ENCODE results near the gene TLE3.

Gene TLE3

GRCh38 chr15:70047386-70048197, 50.1 kb downstream of the TLE3 start:
- no peak for DNase-seq

DNA sequence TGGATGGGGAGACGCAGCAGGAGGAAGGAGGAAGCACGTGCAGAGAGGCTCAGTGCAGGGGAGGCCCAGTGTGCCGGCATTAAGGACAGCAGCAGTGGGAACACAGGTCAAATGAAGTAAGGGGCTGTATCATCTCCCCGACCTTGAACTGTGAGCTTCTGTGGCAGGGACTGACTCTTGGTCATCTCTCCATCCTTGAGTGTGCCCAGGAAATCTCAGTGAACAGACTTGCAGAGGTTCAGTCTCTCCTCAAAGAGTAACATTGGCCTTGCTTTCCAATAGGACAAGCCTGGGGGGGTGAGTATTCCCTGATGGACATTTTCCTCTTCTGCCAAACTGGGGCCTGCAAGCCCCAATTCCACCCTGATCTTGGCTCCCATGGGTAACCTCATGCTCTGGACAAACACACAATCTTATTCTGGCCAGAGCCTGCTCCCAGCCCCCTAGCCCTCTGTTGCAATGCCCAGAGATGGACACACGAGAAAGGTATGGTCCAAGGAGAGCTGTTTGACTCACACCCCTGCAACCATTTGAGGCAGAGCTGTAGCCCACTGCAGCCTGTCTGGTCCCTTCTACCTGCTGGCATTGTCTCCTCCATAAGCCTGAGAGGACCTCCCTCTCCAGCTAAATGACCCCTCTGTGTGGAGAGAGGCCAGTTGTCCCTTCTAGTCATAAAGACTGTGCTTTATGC, 50.9 kb downstream of the TLE3 start:
- DNase-seq, result no peak

- DNase-seq, result no peak
These were observed 52.7 kb downstream of the TLE3 start for GRCh38 chr15:70045045-70045444.

DNA sequence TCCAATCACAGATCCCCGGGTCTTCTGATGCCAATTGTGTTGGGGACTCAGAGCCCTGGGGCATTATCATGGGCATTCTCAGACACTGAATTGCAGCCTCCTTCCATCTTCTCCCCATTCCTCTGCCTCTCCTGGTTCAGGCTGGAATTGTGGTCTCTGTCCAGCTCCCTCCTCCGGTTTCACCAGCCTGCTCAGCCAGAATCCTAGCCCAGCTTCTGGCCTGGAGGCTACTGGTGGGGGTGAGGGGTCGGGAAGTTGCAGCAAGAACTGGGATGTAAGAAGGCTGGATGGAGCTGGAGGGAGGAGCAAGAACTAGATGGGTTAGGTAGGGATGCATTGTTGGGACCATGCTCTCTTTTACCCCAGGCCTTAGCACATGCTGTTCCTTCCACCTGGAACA, 53.5 kb downstream of the TLE3 start:
- no peak for DNase-seq

DNA sequence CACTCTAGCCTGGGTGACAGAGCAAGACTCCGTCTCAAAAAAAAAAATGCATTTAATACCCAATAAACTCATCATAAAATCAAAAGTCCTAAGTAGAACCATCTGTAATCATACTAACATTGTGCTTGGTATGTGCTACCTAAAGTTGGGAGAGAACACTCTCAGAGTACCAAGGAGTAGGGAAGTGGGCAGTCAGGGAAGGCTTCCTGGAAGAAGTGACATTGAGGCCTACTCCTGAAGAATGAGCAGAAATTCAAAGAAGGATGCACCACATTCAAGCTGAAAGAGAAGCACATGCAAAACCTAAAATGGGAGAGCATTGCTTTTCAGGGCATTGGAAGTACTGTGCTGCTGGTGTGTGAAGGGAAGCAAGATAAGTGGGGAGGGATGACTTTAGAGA, 54.1 kb downstream of the TLE3 start:
- no peak for DNase-seq

GRCh38 chr15:70042553-70043214, 55.0 kb downstream of the TLE3 start:
- DNase-seq, result no peak

DNA sequence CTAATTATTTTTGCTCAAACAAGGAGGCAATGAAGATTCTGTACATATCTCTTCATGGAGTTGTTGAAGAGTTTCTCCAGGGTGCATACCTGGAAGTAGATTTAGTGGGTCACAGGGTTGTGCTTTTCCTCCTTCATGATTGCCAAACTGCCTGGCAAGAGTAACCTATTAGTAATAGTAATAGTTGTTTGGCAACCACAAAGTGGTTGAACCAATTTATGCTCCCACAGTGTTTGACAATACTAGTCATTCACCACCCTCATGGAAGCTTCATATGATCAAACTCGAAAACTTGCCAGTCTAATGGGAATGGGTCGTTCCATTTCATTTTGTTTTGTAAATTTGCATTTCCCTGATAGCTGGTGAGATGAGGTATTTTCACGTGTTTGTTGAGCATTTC, 57.8 kb downstream of the TLE3 start:
- no peak for DNase-seq

- DNase-seq, result no peak
These were observed 58.9 kb downstream of the TLE3 start for GRCh38 chr15:70038730-70039392.

GRCh38 chr15:70037292-70037640, 60.5 kb downstream of the TLE3 start:
- no peak for DNase-seq

DNA sequence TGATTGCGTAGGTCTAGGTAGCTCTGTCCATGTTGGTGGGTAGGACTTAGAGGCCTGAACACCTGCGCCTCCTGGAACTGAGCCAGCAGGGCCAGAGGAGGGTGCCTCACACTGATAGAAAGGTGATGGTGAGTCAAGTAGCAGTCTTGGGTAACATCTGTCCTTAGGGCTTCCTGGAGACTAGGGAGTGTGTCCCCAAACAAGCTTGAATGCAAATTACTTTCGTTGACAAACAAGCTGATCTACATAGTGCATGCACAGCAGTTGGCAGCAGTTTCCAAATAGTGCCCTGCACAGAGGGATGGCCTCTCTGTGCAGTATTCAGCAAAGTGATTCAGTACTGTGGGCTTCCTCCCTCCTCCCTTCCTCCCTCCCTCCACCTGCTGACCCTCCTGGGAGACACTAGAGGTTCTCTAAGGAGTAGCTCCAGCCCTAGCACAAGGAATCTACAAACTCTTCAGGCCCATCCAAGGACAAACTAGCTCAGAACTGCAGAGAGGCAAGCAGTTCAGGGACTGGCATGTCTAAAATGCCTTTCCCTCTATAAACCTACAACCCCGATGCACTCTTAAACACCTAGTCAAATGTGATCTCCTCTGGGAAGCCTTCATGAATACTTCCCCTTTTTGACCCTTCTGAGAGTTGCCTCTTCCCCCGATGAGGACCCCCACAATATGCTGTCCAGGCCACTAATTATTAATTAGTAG, 61.0 kb downstream of the TLE3 start:
- DNase-seq, result peak; percentile 47

GRCh38 chr15:70035719-70036077, 62.0 kb downstream of the TLE3 start:
- DNase-seq, result no peak

- no peak for DNase-seq
These were observed 62.5 kb downstream of the TLE3 start for GRCh38 chr15:70035051-70035718.

DNA sequence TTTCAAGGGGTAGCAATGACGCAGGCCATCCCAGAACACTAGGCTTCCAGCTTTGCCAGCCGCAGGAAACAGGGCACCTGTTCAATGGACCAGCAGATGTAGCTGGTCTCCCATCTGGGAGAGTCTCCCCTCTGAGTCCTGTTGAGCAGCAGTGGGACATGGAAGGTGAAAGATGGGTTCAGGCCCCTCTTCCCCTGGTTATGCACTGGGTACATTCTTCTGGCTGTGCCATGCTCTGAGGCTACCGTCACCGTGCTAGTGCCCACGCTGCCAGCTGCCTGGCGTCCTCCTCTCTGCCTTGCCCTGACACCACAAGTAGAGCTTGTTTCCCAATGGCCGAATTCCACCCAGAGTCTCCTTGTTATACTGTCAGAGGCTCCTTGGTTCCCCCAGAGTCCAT, 63.1 kb downstream of the TLE3 start:
- no peak for DNase-seq

DNA sequence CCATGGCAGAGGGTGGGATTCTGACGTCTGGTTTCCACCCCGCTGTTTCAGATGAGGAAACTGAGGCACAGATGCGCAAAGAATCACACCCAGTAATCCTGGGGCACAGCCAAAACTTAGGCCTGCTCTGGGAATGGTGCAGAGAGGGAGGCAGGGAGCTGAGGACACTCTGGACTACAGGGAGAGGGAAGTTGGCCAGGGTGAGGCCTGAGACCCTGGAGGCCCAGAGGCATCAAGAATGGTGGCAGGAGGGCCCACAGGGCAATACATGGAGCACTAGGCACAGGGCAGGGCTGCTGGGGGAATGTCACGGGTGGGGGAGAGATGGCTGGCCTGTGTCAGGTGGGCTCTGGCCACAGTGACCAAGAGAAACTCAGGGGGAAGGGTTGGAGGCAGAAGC, 63.6 kb downstream of the TLE3 start:
- no peak for DNase-seq

DNA sequence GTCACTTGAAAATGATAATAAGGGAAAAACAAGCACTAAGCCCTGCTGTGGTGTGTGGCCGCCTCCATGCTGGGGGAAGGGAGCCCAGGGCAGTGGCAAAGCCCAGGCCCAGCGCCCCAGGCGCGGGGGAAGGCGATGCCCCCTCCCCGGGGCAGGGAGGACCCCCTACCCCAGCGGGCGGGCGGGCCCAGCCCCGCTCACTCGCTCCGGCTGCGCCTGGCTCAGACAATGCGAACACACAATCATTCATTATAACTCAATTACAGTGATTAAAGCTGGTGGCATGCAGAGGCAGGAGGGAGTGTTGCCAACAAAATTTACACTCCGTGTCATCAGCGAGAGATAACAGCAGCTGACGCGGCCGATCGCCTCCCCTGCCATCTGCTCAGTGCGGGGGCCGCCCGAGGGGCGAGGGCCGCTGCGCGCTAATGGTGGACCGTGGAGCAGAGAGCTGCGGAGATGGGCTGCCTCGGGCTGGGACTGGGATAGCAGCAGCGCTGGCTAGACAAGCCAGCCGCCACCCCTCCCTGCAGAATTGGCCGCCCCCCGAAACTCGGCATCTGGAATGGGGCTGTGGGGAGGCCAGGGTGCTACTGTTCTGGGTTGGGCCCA, 64.1 kb downstream of the TLE3 start:
- no peak for DNase-seq

DNA sequence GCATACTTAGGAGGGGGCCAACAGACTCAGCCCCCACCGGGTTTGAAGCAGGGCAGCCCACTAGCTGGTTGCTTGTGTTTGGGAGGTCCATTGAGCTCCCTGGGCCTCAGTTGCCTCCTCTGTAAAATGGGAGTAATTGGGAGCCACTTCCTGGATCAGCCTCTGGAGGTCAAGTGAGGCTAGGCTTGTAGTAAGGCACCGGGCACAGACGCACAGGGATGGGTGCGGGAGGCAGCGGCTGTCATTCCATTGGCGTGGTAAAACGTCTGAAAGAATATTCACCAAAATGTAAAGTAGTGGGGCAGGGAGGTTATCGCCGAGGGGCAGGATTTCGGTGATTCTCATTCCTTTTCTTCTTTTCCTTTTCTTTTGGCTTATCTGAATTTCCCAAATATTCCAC, 64.6 kb downstream of the TLE3 start:
- no peak for DNase-seq

- no peak for DNase-seq
These were observed 65.2 kb downstream of the TLE3 start for GRCh38 chr15:70032509-70032908.

GRCh38 chr15:70031713-70032112, 66.0 kb downstream of the TLE3 start:
- DNase-seq, result no peak

GRCh38 chr15:70031261-70031660, 66.5 kb downstream of the TLE3 start:
- no peak for DNase-seq

DNA sequence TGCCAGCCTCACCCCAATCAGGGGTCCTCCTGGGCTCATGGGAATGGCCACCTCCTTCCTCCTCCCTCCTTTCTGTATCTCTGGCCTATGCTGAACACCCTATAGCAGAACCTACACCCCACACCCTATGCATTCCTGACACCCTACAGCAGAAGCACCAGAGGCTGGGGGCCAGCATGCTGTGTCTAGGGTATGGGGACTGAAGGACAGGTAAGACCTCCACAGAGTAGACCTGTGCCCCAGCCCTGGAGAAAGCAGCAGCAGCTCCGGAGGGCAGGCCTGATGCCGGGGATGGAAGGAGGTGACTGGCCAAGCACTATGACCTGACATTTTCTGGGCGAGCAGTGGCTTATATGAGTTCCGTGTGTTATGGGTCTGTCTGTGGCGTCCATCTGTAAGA, 66.9 kb downstream of the TLE3 start:
- DNase-seq, result no peak

GRCh38 chr15:70029297-70029701, 68.4 kb downstream of the TLE3 start:
- DNase-seq, result no peak

- DNase-seq, result no peak
These were observed 70.2 kb downstream of the TLE3 start for GRCh38 chr15:70027518-70027917.

Data from NCI-H2029 treated with DMSO at 0.1 percent for 48 hours (cell line).